HepG2 (cell line): Measurements from ENCODE around the gene CLEC16A. TPM values are rescaled to one million over a fixed set of nuclear protein-coding genes. Genes with fewer than 3 reads are reported as not detected.

Source experiments
- HIC2 ChIP-seq: sonication (generic); formaldehyde crosslinking; IDR thresholded peaks from 2 replicates; pipeline ENCODE4 v1.9.0; 2022; ENCODE audit warnings: low read depth, missing genetic modification reagents
- HNF4G ChIP-seq, 2 experiments: sonication (generic) in 1 of 2; formaldehyde crosslinking in 1 of 2; IDR thresholded peaks; 2 replicates each; pipeline versions ENCODE4 v1.4.0 to v1.6.1; 2011 to 2020; ENCODE audit warnings: borderline replicate concordance in 2 of 2, low read depth in 2 of 2, mild to moderate bottlenecking in 2 of 2, low read length in 1 of 2, missing genetic modification reagents in 1 of 2, moderate library complexity in 1 of 2
- JUNB ChIP-seq: sonication (generic); formaldehyde crosslinking; IDR thresholded peaks from 2 replicates; pipeline ENCODE4 v1.8.0; 2022; ENCODE audit warnings: missing genetic modification reagents, mild to moderate bottlenecking, borderline replicate concordance
- PCBP2 ChIP-seq: fragments of 200-400 bp; formaldehyde crosslinking; optimal IDR thresholded peaks from 2 replicates; pipeline ENCODE3; 2018; ENCODE audit warnings: low read length, low read depth; ENCODE audit not compliant: poor library complexity, severe bottlenecking
- ZNF142 ChIP-seq: sonication (generic); formaldehyde crosslinking; IDR thresholded peaks from 2 replicates; pipeline ENCODE4 v1.4.0; 2020; ENCODE audit warnings: missing genetic modification reagents
- ZNF281 ChIP-seq: sonication (generic); formaldehyde crosslinking; IDR thresholded peaks from 2 replicates; pipeline ENCODE4 v1.4.0; 2020; ENCODE audit warnings: missing genetic modification reagents, borderline replicate concordance
- ZNF367 ChIP-seq: sonication (generic); formaldehyde crosslinking; IDR thresholded peaks from 2 replicates; pipeline ENCODE4 v1.4.0; 2020; ENCODE audit warnings: missing genetic modification reagents, borderline replicate concordance
- ZNF598 ChIP-seq: sonication (generic); formaldehyde crosslinking; IDR thresholded peaks from 2 replicates; pipeline ENCODE4 v1.5.1; 2020; ENCODE audit warnings: mild to moderate bottlenecking, missing genetic modification reagents, borderline replicate concordance
- ZNF644 ChIP-seq: IDR thresholded peaks from 2 replicates; pipeline ENCODE4 v1.6.1; 2016; ENCODE audit warnings: low read depth
- ZNF660 ChIP-seq: sonication (generic); formaldehyde crosslinking; IDR thresholded peaks from 2 replicates; pipeline ENCODE4 v1.5.1; 2020; ENCODE audit warnings: mild to moderate bottlenecking, low read depth, missing genetic modification reagents, borderline replicate concordance
- ZSCAN21 ChIP-seq: sonication (generic); formaldehyde crosslinking; IDR thresholded peaks from 2 replicates; pipeline ENCODE4 v1.8.0; 2022; ENCODE audit warnings: mild to moderate bottlenecking, missing genetic modification reagents, moderate library complexity, borderline replicate concordance
- polyA plus RNA-seq, 8 experiments: library from polyadenylated mRNA; depleted of rRNA in 3 of 8; stranded (reverse) in 7 of 8; unstranded in 1 of 8; fragments of >200 nt; fragmentation: Illumina TruSeq in 4 of 8; extraction: Trizol in 4 of 8; gene quantifications; 2 replicates each; pipeline versions ENCODE4 v1.2.1 to v1.2.3, GENCODE V29; 2011 to 2016; ENCODE audit warnings: low read depth in 4 of 8, missing spikeins in 1 of 8, mixed read lengths in 1 of 8; ENCODE audit not compliant: insufficient read depth in 1 of 8
- total RNA-seq, 5 experiments: library from RNA; depleted of rRNA; stranded (reverse); fragments of >200 nt; fragmentation: Illumina TruSeq; extraction: Trizol; gene quantifications; 2 replicates each; pipeline ENCODE4 v1.2.3, GENCODE V29; 2016; ENCODE audit warnings: low read depth in 1 of 5
- TF ChIP-seq, protein P1 (sequence below): IDR thresholded peaks from 2 replicates; pipeline ENCODE4 v1.6.1; 2016; ENCODE audit warnings: missing compliant biosample characterization, missing genetic modification reagents, borderline replicate concordance
- TF ChIP-seq, protein P2 (sequence below): sonication (generic); formaldehyde crosslinking; IDR thresholded peaks from 2 replicates; pipeline ENCODE4 v1.8.0; 2022; ENCODE audit warnings: mild to moderate bottlenecking, missing genetic modification reagents; ENCODE audit not compliant: insufficient replicate concordance

CLEC16A gene
- total and polyA plus RNA-seq, 2 of the 13 experiments (the other 11 are each of a cell fraction or from before 2014, with no cell fraction given): 8.5 to 10.3 TPM

- TF ChIP-seq ZNF142 (CRISPR knock-in tag) (no peak), PCBP2 (no peak), HIC2 (CRISPR knock-in tag) (no peak), ZNF644 (CRISPR knock-in tag) (no peak), JUNB (CRISPR knock-in tag) (peak; percentile 38; the same call in 1 of the 2 replicates), ZNF660 (CRISPR knock-in tag) (no peak), HNF4G (IDR thresholded peaks at IDR 0.05; ENCODE audit: borderline replicate concordance, low read depth, low read length) (no peak), HNF4G (CRISPR knock-in tag; IDR thresholded peaks at IDR 0.05; ENCODE audit: borderline replicate concordance, low read depth) (no peak), ZNF598 (CRISPR knock-in tag) (no peak), ZNF281 (CRISPR knock-in tag) (no peak), ZSCAN21 (CRISPR knock-in tag) (no peak), ZNF367 (CRISPR knock-in tag) (no peak)
- TF ChIP-seq, protein P1, sequence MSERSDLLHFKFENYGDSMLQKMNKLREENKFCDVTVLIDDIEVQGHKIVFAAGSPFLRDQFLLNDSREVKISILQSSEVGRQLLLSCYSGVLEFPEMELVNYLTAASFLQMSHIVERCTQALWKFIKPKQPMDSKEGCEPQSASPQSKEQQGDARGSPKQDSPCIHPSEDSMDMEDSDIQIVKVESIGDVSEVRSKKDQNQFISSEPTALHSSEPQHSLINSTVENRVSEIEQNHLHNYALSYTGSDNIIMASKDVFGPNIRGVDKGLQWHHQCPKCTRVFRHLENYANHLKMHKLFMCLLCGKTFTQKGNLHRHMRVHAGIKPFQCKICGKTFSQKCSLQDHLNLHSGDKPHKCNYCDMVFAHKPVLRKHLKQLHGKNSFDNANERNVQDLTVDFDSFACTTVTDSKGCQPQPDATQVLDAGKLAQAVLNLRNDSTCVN (CRISPR knock-in tag): no peak
- TF ChIP-seq, protein P2, sequence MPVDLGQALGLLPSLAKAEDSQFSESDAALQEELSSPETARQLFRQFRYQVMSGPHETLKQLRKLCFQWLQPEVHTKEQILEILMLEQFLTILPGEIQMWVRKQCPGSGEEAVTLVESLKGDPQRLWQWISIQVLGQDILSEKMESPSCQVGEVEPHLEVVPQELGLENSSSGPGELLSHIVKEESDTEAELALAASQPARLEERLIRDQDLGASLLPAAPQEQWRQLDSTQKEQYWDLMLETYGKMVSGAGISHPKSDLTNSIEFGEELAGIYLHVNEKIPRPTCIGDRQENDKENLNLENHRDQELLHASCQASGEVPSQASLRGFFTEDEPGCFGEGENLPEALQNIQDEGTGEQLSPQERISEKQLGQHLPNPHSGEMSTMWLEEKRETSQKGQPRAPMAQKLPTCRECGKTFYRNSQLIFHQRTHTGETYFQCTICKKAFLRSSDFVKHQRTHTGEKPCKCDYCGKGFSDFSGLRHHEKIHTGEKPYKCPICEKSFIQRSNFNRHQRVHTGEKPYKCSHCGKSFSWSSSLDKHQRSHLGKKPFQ (CRISPR knock-in tag): no peak
Observed at GRCh38 chr16:11024333-11025053, 80.1 kb downstream of the CLEC16A start (continued).
